NCI-H1436 treated with DMSO at 0.1 percent for 48 hours (cell line): ENCODE results near the gene ANXA2R.
A peak's percentile ranks its signal among the peaks of the same experiment; 100 is the strongest.
"Not testable (repeated sequence)": the region's sequence is repeated elsewhere in the genome, so short reads cannot be mapped to it uniquely, and the experiment has no call there.

Source experiments
- DNase-seq: peaks from one replicate; lab custom pipeline; 2025; lab: John Stamatoyannopoulos, UW

ANXA2R gene, protein sequence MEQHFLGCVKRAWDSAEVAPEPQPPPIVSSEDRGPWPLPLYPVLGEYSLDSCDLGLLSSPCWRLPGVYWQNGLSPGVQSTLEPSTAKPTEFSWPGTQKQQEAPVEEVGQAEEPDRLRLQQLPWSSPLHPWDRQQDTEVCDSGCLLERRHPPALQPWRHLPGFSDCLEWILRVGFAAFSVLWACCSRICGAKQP

DNA sequence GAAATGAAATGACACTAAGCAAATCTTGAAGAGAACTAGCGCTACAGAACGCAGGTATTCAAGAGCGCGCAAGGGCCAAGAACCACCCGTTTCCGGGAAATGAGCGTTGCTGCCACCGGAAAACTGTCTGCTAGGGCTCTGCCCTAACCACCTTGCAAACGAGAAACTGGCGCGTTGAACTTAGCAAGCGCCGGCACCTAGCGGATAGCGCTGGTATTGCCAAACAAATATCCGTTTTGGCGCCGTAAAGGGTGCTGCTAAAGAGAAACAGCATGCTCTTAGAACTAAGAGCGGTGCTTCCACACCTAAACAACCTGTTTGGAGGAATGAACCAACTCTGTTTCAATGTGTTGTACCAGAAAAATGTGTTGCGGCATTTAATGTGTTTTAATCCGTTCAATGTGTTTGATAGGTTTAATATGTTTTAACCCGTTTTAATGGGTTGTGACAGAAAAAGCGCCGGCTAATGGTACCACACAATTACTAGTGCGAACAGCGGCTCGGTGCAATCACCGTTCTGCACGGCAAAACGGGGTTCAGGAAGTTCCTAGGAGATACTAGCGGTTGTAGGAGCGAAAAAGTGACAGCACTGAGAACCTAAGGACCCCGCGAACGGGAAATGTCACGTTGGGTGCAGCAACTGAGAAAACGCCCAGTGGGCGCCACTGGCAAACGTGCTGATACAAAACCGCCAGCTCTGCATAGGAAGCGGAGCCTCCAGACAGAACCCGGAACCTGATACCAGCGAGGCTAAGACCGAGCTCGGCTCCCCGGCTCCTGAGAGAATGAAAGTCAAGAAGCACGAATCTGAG is at the start of gene ANXA2R:
Gene ANXA2R (minus strand): TSS at position 33 of the 812 bp plus-strand sequence. CDS start 273 bp downstream, outside the sequence.
- DNase-seq = peak; percentile 84

GRCh38 chr5:43086118-43086908 is 46.2 kb upstream of the ANXA2R start:
- not testable (repeated sequence) for DNase-seq

GRCh38 chr5:43085453-43085852 is 45.3 kb upstream of the ANXA2R start:
- no peak for DNase-seq

DNA sequence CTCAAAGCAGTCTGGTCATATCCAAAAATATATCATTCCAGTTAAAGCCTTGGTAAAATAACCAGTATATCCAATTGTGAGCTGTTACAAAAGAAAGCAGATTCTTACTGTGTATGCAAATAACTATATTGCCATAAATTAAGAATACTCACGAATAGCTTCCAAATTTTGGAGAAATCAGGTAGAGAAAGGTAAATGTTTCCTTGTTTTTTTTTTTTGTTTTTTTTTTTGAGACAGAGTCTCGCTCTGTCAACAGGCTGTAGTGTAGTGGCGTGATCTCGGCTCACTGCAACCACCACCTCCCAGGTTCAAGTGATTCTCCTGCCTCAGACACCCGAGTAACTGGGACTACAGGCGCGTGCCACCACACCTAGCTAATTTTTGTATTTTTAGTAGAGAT is 44.3 kb upstream of the ANXA2R start:
- DNase-seq = not testable (repeated sequence)

GRCh38 chr5:43081345-43081744 is 41.2 kb upstream of the ANXA2R start:
- not testable (repeated sequence) for DNase-seq

DNA sequence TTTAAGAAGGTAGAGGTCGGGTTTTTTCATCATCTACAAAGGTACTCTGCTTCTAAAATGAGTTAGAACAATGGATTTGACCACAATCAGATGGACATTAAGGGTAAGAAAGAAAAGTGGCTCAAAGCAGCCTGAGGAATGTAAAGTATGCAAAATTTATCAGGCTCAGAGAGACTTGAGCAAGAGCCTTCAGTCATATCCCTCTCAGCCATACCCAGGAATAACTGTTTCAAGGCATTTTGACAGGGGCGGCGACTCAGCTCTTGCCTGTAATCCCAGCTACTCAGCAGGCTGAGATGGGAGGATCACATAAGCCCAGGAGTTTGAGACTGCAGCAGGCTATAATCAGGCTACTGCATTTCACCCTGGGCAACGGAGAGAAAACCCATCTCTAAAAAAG is 38.8 kb upstream of the ANXA2R start:
- no peak for DNase-seq

DNA sequence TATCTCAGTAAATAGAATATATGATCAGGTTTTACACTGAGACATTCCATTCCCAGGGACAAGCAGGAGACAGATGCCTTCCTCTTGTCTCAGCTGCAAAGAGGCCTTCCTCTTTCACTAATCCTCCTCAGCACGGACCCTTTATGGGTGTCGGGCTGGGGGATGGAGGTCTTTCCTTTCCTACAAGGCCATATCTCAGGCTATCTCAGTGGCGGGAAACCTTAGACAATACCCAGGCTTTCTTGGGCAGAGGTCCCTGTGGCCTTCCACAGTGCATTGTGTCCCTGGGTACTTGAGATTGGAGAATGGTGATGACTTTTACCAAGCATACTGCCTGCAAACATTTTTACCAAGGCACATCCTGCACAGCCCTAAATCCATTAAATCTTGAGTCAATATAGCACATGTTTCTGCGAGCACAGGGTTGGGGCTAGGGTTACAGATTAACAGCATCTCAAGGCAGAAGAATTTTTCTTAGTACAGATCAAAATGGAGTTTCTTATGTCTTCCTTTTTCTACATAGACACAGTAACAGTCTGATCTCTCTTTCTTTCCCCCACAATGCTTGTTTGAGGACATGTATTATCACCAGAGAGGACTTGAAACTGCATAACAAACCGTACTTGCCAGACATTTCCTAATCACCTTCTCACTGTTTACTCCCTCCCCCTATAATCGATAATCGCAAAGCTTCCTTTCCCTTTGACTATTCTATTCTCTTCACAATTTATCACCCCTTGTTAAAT is 37.5 kb upstream of the ANXA2R start:
- DNase-seq = not testable (repeated sequence)

DNA sequence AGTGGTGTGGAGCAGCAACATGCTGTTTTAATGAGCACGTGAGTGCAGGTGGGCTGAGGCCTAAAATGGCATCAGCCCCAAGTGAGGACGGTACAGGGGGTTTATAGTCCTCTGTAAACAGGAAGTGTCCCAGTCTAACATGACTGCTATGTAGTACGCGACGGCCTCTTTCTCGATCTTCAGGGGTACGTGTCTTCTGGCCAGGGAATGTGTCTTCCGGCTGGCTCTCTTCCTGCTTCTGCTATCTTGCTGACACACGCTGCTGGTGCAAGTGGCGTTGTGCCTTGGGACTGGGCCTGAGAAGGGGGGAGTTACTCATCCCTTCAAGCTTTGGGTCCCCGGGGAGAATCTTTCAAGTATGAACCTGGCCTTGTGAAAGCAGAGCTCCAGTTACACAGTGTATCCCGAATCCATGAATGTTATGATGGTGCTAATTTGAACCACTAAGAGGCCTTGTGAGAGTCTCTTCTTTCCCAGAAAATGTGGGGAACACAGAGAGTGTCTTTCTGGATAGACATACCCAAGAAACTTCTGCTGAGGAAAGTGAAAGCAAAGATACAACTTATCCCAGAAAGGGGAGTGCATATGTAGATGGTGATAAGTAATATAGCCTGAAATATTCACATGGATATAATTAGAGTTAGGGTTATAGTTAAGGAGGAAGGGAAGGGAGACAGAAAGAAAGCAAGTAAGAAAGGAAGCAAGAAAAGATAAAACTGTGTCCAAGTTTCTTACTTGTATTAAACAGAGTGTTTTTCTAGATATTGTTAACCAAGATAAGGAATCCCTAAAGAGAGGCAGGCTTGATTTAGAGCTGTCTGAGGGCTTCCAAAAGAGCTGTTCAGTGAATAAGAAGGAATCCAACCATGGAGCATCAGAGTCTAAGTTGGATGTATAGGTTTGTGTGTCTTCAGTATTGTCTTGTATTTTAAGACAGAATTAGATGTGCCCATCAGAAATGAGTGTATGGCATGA is 35.5 kb upstream of the ANXA2R start:
- no peak for DNase-seq

GRCh38 chr5:43074987-43075318 is 34.8 kb upstream of the ANXA2R start:
- no peak for DNase-seq

DNA sequence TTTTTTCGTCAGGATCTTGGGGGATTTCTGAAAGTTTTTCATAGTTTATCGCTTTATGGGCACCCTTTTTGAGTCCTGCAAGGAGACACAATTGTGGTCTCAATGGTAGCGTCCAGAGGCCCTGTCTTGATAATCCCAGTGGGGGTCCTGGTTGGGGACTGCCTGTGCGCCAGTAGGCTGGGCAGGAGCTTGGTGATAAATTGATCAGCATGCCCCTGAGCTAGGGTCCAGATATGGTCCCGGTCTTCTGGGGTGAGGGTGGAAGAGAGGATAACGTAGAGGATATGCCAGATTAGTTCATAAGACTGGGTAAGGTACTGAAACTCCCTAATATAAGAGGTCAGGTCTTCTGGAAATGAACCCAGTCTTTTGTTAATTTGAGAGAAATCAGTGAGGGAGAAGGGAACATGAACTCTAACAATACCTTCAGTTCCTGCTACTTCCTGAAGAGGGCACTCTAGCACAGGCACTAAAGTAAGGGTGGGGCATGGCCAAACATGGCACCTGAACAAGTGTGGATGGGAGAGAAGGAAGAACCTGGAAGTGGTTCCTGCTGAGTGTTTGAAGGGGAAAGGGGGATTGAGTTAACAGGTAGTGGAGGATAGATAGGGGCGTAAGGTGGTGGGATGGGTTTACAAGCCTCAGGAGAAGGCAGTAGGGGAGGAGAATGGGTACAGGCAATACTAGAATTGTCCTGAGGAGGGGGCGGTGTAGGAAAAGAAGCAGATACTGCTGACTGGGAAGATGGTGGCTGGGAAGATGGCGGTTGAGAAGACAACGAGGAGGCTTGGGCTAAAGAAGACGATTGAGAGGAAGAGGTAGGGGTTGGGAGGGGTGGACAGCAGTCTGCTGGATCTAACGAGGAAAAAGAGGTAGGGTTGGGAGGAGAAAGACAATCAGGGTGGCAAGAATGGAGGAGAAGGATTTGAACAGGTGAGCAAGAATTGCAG is 33.8 kb upstream of the ANXA2R start:
- no peak for DNase-seq

GRCh38 chr5:43069401-43069720 is 29.2 kb upstream of the ANXA2R start:
- DNase-seq = not testable (repeated sequence)

DNA sequence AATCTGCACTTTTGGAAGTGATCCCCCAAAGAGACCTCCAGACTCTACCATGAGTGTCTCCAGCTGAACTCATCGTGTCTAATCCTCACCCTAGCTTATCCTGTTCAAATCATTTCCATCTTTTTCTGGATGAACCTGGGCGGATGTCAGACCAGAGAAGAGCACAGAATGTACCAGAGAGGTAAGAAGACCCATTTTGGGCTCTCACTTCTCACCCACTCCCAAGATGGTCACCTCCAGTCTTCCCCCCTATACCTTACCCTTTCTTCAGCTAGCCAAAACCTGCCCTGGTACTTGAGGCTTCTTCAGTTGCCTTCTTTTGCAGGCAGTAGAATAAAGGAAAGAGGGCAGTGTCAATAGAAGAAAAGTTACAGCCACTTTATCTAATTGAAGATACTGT is 27.9 kb upstream of the ANXA2R start:
- no peak for DNase-seq

DNA sequence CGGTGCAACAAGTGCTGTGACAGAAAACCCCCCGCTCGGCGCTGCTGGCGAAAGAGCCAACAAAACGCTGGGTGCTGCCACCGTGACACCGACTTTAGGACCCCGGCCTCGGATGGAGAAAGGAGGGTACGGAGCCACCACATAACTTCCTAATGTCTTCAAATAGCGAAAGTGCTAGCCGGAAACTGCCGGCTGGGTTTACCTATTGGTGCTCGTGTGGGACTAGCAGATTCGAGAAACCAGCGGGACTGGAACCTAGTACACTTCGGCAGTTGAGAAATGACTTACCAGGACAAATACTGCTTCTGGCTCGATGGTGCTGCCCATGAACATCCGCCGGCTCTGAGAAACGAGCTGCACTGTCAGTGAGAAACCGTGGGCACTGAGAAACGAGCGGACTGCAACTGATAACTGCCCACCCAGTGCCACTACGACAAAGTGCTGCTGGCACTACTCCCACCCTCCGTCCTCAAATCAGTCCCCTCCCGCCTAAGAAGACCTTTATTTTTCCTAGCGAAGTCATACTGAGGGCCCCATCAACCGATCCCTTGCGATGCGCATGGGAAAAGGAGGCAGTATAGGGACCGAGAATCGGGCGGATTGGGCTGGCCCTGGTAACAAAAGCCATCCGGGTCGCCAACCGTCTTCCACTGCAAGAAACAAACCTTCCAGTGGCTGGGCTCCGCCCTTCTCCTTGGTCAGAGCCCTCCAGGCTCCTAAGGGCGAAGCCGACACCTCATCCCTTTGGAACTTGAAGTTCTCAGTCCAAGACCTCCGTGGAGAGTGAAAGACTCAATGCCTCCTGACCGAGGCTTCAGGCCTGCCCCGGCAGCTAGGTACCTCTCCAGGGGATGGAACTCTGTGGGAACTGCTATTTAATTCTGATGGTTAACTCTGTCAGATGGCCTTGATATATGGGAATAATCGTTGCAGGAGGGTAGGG is 27.0 kb upstream of the ANXA2R start:
- peak; percentile 39 for DNase-seq

DNA sequence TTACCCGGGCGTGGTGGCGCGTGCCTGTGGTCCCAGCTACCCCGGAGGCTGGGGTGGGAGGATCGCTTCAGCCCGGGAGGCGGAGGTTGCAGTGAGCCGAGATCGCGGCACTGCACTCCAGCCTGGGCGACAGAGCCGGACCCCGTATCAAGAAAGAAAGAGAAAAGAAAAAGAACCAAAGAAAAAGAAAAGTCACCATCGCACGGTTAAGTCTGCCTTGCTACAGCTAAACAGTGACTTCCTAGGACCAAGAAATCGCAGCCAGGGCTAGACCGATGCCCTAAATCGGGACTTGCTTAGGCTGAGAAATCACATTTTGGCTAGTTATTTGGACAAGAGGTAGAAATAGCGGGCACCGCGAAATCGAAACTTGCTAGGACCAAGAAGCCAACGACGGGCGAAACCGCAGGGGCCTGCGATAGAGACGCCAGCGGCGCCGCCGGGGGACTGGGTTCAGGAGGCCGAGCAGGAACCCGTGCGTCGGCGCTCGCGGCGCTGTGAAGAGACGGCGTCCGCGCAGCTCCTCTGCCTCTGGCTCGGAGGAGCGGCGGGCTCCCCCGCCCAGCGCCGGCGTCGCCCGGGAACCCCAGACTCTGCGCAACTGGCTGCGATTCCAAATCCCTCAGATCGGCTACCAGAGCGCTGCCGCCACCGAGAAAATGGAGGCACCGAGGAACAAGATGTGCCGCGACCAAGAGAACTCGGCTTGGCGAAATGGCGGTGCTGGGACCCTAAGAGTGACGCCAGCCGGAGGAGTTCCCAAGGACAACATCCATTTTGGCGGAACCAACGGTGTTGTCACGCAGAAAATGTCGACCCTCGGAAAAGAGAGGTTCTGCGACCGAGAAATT is 26.1 kb upstream of the ANXA2R start:
- no peak for DNase-seq

GRCh38 chr5:43065387-43065947 is 25.3 kb upstream of the ANXA2R start:
- no peak for DNase-seq

- no peak for DNase-seq
Measured at GRCh38 chr5:43063721-43064171, 23.6 kb upstream of the ANXA2R start.

DNA sequence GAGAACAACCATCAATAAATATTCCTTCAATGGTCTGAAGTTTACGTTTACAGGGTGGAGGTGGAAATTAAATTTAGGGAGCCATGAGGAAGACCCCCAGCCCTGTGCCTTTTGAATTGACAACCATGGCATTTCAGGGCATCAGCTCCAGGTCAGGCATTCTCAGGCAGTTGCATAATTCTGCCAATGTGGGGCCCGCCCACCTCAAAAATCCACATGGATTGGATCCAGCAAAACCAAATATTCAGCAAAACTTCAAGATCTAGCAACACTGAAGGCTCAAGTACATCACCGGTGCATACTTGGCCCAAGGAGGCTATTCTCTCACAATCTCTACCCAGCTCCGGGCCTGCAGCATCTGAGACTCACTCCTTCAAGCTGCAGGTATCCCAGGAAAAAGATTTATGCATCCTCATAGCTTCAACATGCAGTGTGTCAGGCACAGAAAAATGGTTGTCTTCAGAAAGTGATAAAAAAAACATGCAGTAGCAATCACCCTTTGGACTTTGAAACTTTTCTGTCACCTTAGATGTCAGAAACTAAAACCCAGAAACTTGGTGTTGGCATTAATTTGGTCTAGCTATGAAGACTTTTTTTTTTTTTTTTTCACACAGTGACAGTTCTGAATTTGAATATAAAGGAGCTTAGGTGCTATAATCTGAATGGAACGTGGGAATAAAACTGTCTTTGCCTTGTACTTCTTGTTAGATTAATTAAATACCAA is 21.4 kb upstream of the ANXA2R start:
- no peak for DNase-seq
